HG02642 (cell line): ENCODE data around the gene APBA2.

Experiments
- ATAC-seq: cut with Tn5 transposase; IDR thresholded peaks from one replicate; pipeline ENCODE4 v1.9.1; 2021; ENCODE audit warnings: mild to moderate bottlenecking; ENCODE audit not compliant: unreplicated experiment, poor library complexity

The APBA2 gene

GRCh38 chr15:28950916-28951315, 65.1 kb downstream of the APBA2 start:
- no peak for ATAC-seq

GRCh38 chr15:28952666-28953491, 67.1 kb downstream of the APBA2 start:
- ATAC-seq, result no peak

GRCh38 chr15:28953573-28954195, 67.9 kb downstream of the APBA2 start:
- ATAC-seq, result no peak

GRCh38 chr15:28954466-28955159, 68.8 kb downstream of the APBA2 start:
- no peak for ATAC-seq

- ATAC-seq, result no peak
These were observed 69.6 kb downstream of the APBA2 start for GRCh38 chr15:28955160-28955992.

GRCh38 chr15:28955993-28956421, 70.2 kb downstream of the APBA2 start:
- no peak for ATAC-seq

- ATAC-seq, result no peak
These were observed 70.7 kb downstream of the APBA2 start for GRCh38 chr15:28956491-28956890.

GRCh38 chr15:28957606-28958498, 72.1 kb downstream of the APBA2 start:
- no peak for ATAC-seq

- ATAC-seq, result no peak
These were observed 73.6 kb downstream of the APBA2 start for GRCh38 chr15:28959326-28959725.

GRCh38 chr15:28960979-28961378, 75.2 kb downstream of the APBA2 start:
- no peak for ATAC-seq

GRCh38 chr15:28961391-28961790, 75.6 kb downstream of the APBA2 start:
- ATAC-seq, result no peak

GRCh38 chr15:28962851-28963710, 77.3 kb downstream of the APBA2 start:
- no peak for ATAC-seq

GRCh38 chr15:28963711-28964081, 77.9 kb downstream of the APBA2 start:
- no peak for ATAC-seq

GRCh38 chr15:28964098-28964497, 78.3 kb downstream of the APBA2 start:
- ATAC-seq, result no peak

GRCh38 chr15:28967066-28967465, 81.3 kb downstream of the APBA2 start:
- no peak for ATAC-seq

- no peak for ATAC-seq
These were observed 82.2 kb downstream of the APBA2 start for GRCh38 chr15:28967990-28968389.

GRCh38 chr15:28969511-28970085, 83.8 kb downstream of the APBA2 start:
- no peak for ATAC-seq

- ATAC-seq, result no peak
These were observed 88.4 kb downstream of the APBA2 start for GRCh38 chr15:28974142-28974541.
